ENCODE results near the gene HTR1D. TPM values are rescaled to one million over a fixed set of nuclear protein-coding genes. Genes with fewer than 3 reads are reported as not detected.
"Not testable (repeated sequence)": the region's sequence is repeated elsewhere in the genome, so short reads cannot be mapped to it uniquely, and the experiment has no call there.

The HTR1D gene
- total RNA-seq, 1 donor: not detected

DNA sequence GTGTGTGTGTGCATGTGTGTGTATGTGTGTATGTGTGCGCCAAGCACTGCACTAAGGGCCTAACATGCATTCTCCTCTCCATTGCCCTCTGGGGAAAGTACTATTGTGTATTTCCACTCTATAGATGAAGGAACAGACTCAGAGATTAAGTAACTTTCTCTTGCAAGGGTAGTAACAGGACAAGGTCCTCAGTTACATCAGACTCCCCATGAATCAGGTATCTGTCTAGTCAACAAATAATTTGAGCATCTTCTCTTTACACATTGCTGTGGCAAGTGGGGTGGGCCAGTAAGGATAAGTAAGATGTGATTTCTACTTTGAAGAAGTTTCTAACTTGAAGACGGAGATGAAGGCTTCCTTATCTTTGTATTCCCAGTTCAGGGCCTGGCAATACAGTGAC, 5.0 kb upstream of the HTR1D start:
- no peak for DNase-seq (ENCODE audit: low read depth in 2 of 3, low spot score in 2 of 3)

DNA sequence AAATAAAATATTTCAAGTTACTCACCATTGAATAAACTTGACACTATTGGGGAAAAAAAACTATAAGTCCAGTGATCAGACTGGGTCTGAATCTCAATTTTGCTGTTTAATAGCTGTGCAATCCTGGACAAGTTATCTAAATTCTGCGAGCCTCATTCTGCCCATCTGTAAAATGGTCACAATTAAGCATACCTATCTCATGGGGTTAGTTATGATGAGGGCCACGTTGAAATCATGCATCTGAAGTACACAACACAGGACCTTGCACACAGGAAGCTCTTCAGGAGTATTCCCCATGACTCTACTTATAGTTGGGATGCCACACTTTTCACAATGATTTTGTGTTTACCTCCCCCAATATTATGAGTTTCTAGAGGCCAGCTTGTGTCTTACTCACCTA, 3.8 kb upstream of the HTR1D start:
- DNase-seq (ENCODE audit: low read depth in 2 of 3, low spot score in 2 of 3): no peak

DNA sequence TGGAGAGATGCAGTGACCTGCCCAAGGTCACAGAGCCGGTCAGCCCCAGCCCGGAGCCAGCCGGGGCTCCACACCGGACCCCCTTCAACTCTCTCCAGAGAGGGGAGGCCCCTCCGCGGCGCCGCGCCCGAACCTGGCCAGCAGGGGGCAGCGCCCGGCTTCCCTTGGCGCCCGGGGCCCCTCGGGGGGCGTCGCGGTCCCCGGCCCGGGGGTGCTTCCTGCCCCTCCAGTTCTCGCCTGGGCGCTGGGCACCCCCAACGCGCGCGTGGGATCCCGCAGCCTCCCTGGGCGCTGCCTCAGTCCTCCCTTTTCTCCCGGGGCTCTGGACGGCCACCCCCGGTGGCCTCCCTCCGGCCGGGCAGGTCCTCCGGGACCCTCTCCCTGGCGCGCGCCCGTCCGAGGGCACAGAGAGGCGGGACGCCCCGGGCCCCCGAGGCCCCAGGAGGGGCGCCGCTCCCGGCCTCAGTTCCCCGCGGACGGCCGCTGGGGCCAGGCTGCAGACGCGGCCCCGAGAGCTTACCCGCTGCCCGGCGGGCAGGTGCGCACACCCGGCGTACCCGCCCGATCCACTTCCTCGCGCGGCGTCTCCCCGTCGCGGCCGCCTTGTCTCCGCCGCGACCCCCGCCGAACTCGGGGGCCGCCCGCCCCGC, 406 bp downstream of the HTR1D start:
- DNase-seq (ENCODE audit: low read depth in 2 of 3, low spot score in 2 of 3): peak in 2 of 3 donors; percentile 21 to 43

DNA sequence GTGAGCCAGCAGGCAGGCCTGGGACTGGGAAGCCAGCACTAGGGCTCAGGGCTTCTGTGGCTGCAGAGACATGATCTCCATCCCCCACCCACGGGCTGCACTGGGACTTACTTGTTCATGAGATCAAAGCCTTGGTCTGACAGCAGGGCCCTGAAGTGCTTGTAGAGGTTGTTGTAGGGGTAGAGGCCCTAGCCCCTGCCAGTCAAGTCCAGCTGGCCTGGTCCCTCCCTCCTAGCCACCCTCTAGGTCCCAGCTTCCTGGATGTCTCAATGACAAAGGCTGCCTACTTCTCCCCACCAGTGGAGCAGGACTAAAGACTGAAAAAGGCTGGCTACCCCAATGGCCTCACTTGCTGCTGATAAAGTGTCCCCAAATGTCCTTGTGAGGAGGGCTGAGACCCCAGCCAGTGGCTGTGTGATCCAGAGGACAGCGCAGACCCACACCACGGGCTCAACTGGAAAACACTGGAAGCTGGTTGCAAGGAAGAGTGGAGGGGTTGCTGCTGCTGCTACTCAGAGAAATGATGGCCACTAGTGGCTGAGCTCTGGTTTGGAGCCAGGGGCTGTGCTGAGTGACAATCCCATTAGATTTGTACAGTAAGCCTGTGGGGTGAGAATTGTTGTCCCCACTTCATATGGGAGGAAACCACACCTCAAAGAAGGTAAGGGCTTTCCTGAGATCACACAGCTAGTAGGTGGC, 1.4 kb downstream of the HTR1D start:
- DNase-seq (ENCODE audit: low read depth in 2 of 3, low spot score in 2 of 3): no peak

DNA sequence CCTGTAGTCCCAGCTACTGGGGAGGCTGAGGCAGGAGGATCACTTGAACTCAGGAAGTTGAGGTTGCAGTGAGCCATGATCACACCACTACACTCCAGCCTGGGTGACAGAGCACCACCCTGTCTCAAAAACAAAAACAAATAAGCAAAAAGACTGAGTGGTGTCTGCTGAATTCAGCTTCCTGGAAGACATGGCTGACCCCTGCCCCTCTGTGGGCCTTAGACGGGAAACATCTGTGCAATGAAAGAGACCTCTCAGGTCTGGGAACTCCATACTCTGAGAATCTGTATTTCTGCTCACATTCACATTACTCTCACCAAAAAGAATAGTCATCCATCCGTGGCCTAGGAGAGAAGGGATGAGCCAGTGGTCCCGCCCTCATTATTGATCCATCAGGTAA, 2.0 kb downstream of the HTR1D start:
- DNase-seq (ENCODE audit: low read depth in 2 of 3, low spot score in 2 of 3): no peak

DNA sequence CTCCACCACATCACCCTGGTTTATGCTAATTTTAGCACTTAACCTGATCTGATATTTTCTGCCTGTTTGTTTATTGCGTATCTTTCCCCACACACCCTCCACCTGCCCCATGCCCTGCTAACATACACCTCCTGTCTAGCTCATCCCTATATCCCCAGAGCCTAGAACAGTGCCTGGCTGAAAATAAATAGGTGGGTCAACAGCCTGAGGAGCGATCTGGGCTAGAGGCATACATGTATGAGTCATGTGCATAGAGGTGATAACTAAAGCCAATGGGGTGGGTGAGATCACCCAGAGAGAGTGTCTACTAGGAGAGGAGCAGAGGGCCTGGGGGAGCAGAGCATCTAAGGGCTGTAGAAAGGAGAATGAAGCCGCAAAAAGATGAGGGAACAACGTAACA, 2.7 kb downstream of the HTR1D start:
- DNase-seq (ENCODE audit: low read depth in 2 of 3, low spot score in 2 of 3): no peak

DNA sequence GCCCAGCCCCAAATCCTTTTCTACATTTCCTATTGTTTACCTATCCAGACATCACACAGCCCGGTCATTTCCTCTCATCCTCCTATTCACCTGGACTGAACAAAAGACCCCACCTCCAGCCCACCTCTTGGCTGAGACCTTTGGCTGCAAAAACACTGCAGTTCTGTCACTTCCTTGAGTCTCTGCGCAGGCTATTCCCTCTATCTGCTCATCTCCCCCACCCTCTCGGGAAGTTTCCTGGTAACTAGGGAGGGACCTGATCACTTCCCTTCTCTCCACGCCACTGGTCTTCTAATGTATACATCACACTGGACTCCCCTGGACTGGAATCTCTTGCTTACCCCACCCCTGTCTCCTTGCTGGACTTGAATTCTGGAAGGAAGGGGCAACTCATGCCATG, 5.3 kb downstream of the HTR1D start:
- DNase-seq (ENCODE audit: low read depth in 2 of 3, low spot score in 2 of 3): no peak

DNA sequence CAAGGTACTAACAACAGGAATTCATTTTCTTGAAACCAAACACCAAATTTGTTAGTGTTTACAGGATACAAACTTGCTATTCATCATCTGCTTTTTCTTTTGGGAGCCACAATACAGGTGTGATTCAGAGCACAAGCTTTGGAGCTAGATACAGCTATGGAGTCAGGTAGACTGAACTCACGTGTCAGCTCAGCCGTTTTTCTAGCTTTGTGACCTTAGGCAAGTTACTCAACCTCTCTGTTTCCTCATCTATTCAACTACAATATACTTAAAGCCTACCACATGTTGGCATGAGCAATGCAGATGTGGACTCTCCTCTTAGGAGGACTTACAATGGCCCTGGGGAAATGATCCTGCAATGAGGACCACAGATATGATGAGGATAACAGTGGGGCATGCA, 6.3 kb downstream of the HTR1D start:
- no peak for DNase-seq (ENCODE audit: low read depth in 2 of 3, low spot score in 2 of 3)

DNA sequence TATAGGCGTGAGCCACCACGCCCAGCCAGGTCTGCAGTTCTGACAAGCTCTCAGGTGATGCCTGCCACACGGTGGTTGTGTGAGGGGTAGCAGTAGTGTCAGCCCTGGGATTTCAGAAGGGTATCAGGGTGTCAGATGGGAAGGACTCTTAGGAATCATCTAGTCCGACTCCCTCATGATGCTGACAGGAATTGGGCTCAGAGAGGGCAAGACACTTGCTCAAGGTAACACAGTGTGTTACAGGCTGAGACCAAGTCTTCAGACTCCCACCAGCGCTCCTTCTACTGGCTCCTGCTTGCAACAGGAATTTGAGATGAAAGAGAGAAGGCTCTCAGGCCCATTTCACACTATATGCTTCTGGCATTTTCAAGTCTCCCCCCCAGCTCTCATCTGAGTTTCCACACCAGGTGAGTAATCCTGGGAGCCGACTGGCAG, 6.9 kb downstream of the HTR1D start:
- no peak for DNase-seq (ENCODE audit: low read depth in 2 of 3, low spot score in 2 of 3)

DNA sequence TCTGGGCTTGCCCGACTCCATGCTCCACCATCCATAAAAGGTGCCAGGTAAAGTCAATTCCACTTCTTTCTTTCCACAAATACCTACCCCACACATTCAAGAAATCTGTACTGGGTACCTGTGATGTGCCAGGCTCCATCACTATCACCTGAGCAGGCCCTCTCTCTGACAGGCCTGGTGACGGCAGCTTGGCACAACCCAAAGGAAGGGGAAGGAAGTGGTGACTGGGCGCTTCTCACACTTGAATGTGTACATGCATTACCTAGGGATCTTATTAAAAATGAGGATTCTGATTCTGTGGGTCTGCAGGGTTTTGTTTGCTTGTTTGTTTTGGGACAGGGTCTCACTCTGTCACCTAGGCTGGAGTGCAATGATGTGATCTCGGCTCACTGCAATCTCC, 7.5 kb downstream of the HTR1D start:
- DNase-seq (ENCODE audit: low read depth in 2 of 3, low spot score in 2 of 3): peak in 2 of 3 donors; percentile 31 to 47

DNA sequence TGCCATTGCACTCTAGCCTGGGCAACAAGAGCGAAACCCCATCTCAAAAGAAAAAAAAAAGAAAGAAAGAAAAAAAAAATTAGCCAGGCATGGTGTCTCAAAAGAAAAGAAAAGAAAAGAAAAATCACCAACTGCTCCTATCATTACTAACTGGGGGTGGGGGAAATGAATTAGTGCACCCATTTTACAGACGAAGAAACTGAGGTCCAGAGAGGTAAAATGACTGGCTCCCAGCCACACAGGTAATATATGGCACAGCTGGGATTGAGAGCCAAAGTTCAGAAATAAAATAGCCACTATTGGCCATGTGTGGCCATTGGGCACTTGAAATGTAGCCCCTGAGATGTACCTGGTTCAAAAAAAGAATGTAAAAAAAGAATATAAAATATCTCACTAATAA, 8.8 kb downstream of the HTR1D start:
- no peak for DNase-seq (ENCODE audit: low read depth in 2 of 3, low spot score in 2 of 3)

DNA sequence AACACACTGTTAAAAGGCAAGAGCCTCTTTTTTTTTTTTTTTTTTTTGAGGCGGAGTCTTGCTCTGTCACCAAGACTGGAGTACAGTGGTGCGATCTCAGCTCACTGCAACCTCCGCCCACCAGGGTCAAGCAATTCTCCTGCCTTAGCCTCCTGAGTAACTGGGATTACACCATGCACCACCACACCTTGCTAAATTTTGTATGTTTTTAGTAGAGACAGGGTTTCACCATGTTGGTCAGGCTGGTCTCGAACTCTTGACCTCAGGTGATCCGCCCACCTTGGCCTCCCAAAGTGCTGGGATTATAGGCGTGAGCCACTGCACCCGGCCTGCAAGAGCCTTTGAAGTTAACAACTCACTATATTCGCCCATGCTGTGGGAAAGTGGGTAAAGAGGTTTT, 9.6 kb downstream of the HTR1D start:
- DNase-seq (ENCODE audit: low read depth in 2 of 3, low spot score in 2 of 3): not testable (repeated sequence)

DNA sequence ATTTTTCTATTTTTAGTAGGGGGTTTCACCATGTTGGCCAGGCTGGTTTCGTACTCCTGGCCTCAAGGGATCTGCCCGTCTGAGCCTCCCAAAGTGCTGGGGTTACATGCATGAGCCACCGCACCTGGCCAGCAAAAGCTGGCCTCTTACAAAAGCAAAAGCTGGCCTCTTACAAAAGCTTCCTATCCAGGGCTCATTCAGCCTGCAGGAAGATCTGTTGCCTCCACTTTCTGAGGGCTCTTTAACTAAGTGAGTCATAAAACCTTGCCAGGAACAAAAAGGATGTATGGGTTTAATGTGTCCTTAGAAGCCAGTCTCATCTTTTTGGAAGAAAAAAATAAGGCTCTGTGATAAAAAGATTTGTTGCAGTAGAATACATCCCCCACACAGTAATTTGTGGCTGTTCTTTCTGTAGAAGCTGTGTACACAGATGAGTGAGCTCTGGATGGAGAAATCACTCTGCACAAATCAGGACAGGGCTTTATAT, 15.0 kb downstream of the HTR1D start:
- DNase-seq (ENCODE audit: low read depth in 2 of 3, low spot score in 2 of 3): no peak

DNA sequence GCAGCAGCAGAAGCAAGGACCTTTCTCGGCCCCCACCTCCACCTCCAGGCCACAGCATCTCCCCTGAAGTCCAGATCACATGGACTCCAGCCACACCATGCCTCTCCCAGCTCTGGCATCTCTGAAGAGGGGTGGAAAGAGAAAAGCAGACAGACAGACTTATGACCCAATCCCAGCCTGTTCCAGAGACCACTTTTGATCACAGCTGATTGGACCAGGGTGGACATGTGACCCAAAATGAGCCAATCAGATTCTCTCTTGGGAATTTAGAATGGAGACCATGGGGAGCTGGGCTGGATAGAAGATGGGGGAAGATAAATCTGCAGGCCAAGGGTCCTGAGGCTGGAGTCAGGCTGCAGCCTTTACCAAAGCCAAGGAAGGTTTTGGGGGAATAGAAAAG, 16.4 kb downstream of the HTR1D start:
- no peak for DNase-seq (ENCODE audit: low read depth in 2 of 3, low spot score in 2 of 3)

DNA sequence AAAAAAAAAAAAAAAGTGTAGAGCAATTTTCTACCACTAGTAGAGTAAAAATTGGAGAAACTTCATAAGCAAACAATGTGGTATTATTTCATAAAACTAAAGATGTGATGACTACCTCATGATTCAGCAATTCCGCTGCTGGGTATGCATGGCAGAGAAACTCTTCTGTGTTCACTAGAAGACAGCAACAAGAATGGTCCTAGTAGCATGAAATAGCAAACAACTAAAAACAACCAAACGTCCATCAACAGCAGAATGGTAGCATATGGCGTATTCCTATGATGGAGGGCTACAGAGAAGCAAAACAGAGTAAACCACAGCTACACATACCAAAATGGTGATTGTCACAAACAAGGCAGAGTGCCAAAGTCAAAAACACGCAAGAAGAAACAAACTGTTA, 18.9 kb downstream of the HTR1D start:
- DNase-seq (ENCODE audit: low read depth in 2 of 3, low spot score in 2 of 3): no peak

DNA sequence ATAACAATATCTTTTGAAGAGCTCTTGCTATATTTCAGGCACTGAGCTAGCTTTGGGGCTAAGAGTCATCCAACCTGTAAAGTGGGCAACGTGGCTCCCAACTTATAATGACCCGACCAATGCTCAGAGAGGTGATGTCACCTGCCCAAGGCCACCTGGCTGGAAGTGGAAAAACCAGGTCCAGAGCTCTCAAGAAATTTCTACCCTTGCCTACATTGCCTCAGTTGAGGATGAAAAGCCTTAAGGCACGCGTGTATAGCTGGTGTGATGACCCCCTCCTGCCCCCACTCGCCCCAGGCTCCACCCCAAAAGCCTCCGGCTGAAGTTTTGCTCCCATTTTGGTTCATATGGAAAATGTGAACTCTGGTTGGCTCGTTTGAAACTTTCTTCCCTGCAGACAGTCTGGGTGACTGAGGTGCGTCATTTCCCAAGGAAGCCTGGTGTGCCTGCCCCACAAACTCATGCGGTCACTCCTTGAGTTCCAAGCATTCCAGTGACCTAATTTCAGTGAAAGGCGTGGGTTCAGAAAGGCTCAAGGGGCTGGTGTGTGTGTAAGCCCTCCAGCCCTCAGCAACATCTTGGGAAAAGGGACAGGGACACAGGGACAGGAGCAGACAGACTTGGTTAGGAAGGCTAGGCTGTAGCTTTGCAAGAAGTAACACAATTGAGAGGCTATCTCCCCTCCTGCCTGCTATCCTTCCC, 20.5 kb downstream of the HTR1D start:
- DNase-seq (ENCODE audit: low read depth in 2 of 3, low spot score in 2 of 3): no peak

DNA sequence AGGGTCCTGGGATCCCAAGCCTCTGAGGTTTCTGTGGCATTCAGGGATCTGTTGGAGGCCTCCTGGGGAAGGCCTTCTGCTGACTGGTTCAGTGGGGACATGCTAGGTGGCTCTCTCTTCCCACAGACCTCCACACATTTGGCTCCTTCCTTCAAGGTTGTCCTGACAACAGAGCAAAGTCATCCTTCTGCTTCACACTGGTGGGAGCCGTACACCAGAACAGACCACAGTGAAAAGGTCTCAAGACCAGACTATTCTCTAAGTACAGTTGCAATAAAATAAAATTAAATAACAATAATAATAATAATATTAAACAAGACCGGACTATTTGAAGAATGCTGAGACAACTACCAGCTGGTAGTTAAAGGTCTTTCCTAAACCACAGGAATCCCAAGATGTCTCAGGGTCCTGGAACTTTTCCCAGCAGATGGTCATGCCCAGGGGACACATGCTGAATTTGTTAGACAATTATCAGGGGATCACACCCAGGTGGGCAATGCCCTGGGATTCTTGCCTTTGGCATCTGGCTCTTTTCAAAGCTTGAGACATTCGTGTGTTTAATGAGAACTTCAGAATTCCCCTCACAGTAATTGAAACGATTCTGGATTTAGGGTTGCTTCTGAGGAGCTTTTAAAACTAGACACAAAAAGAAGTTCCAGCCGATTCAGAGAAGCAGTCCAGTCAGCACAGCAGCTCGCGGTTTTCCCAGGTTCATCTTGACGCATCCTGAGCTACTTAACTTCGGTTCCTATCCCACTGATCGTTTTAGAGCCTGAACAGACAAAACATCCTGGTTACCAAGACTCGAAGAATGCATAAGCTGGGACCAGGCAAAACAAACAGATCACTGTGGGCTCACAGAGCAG, 22.9 kb downstream of the HTR1D start:
- DNase-seq (ENCODE audit: low read depth in 2 of 3, low spot score in 2 of 3): no peak

DNA sequence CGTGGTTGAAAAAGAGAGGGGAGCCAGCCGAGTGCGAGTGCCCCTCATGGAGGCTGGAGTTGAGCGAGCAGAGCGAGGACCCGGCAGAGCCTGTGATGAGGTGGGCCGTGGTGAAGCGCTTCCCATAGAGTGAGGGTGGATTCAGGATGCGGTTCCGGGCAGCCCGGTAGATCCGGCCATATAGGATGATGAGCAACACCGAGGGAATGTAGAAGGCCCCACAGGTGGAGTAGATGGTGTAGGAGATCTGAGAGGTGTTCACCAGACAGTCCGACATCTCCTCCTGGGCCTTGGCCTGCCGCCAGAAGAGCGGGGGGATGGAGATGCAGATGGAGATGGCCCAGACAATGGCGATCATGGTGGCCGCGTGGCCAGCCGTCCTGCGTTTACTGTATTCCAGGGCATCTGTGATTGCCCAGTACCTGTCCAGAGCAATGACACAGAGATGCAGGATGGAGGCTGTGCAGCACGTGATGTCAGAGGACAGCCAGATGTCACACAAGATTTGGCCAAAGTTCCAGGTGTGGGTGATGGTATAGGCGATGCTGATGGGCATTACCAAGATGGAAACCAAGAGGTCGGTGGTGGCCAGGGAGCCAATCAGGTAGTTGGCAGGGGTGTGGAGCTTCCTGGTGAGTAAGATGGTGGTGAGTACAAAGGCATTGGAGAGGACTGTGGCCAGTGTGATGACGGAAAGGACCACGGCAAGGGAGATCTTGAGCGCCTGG, 23.7 kb downstream of the HTR1D start:
- DNase-seq (ENCODE audit: low read depth in 2 of 3, low spot score in 2 of 3): no peak

DNA sequence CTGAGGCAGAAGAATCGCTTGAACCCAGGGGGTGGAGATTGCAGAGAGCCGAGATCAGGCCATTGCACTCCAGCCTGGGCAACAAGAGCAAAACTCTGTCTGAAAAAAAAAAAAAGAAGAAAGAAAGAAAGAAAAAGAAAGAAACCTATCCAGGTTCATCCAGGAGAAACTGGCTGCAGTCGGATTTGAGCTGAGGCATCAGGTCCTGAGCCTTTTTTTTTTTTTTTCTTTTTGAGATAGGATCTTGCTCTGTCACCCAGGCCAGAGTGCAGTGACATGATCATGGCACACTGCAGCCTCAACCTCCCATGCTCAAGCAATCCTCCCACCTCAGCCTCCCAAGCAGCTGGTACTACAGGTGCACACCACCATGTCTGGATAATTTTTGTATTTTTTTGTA, 26.1 kb downstream of the HTR1D start:
- DNase-seq (ENCODE audit: low read depth in 2 of 3, low spot score in 2 of 3): no peak

DNA sequence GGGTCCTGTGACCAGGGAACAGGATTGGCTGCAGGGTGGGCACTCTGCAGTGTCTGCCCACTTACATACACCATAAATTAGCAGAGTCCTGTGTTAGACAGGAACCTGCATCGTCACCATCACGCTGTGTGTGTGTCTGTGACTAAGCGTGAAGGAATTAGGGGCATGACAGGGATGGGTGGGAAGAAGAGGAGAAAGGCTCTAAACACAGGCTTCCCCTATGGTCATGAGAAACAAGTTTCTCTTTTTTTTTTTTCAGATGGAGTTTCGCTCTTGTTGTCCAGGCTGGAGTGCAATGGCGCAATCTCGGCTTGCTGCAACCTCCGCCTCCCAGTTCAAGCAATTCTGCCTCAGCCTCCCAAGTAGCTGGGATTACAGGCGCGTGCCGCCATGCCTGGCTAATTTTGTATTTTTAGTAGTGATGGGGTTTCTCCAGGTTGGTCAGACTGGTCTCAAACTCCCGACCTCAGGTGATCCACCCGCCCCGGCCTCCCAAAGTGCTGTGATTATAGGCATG, 28.3 kb downstream of the HTR1D start:
- DNase-seq (ENCODE audit: low read depth in 2 of 3, low spot score in 2 of 3): not testable (repeated sequence)
